Colonic mucosa (tissue), 4 donors: Measurements from ENCODE around the gene RAB6A. TPM values are rescaled to one million over a fixed set of nuclear protein-coding genes. Genes with fewer than 3 reads are reported as not detected.

ENCODE experiments used
- DNase-seq: peaks from one replicate; pipeline ENCODE4 v3.0.0-alpha.2; 2020
- H3K27ac ChIP-seq: fragments of 200-600 bp; one replicate; pipeline ENCODE4 v1.8.0; 2021
- H3K27me3 ChIP-seq: fragments of 200-600 bp; one replicate; pipeline ENCODE4 v1.8.0; 2021
- H3K36me3 ChIP-seq: fragments of 200-600 bp; one replicate; pipeline ENCODE4 v1.8.0; 2021
- H3K4me1 ChIP-seq: fragments of 200-600 bp; one replicate; pipeline ENCODE4 v1.8.0; 2021; ENCODE audit warnings: mild to moderate bottlenecking
- H3K4me3 ChIP-seq: fragments of 200-600 bp; one replicate; pipeline ENCODE4 v1.8.0; 2021
- H3K9ac ChIP-seq, 2 donors: one replicate each; pipeline ENCODE4 v1.7.0; 2013; ENCODE audit warnings: control low read depth in 2 of 2, low read depth in 2 of 2, low read length in 2 of 2
- H3K9me3 ChIP-seq: fragments of 200-600 bp; one replicate; pipeline ENCODE4 v1.8.0; 2021
- intact Hi-C: fragments of 100-400 bp; cut with DNase I; formaldehyde crosslinking; loops from one replicate; pipeline ENCODE4 v1.14.1; 2022
- total RNA-seq, 2 donors: library from RNA; stranded (reverse); fragmentation: NEBNext Ultra II Directional in 1 of 2; extraction: Animal tissue kit (Norgen Biotek cat#: 25700) in 1 of 2; gene quantifications; one replicate each; pipeline ENCODE4 v1.2.1, GENCODE V29; 2021
- TF ChIP-seq, protein P1 (sequence below): fragments of 200-600 bp; IDR thresholded peaks from one replicate; pipeline ENCODE4 v1.8.0; 2022; ENCODE audit warnings: antibody characterized with exemption, mild to moderate bottlenecking
- donor health status: healthy.
- donor health status: DM: no; HTN: no; CAD: no.
- donor health status: DM: no; HTN: no; CAD: no.

The RAB6A gene
- total RNA-seq, 2 donors from 2014 or later: 160 to 198 TPM

GRCh38 chr11:73652046-73652730 is 108.7 kb downstream of the RAB6A start:
- H3K9ac ChIP-seq: no peak overlapping the region
- DNase-seq: peak; percentile 29
- H3K9me3 ChIP-seq: no peaks in the 10 kb centered on the region
- intact Hi-C loops: no loop called here
- TF ChIP-seq, protein P1, sequence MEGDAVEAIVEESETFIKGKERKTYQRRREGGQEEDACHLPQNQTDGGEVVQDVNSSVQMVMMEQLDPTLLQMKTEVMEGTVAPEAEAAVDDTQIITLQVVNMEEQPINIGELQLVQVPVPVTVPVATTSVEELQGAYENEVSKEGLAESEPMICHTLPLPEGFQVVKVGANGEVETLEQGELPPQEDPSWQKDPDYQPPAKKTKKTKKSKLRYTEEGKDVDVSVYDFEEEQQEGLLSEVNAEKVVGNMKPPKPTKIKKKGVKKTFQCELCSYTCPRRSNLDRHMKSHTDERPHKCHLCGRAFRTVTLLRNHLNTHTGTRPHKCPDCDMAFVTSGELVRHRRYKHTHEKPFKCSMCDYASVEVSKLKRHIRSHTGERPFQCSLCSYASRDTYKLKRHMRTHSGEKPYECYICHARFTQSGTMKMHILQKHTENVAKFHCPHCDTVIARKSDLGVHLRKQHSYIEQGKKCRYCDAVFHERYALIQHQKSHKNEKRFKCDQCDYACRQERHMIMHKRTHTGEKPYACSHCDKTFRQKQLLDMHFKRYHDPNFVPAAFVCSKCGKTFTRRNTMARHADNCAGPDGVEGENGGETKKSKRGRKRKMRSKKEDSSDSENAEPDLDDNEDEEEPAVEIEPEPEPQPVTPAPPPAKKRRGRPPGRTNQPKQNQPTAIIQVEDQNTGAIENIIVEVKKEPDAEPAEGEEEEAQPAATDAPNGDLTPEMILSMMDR: no peak
- H3K27ac ChIP-seq: no peak overlapping the region
- peaks cover 3% of the 10 kb centered on the region for H3K4me1 ChIP-seq
- no peaks in the 10 kb centered on the region for H3K36me3 ChIP-seq
- no peak overlapping the region for H3K4me3 ChIP-seq
- no peaks in the 10 kb centered on the region for H3K27me3 ChIP-seq

DNA sequence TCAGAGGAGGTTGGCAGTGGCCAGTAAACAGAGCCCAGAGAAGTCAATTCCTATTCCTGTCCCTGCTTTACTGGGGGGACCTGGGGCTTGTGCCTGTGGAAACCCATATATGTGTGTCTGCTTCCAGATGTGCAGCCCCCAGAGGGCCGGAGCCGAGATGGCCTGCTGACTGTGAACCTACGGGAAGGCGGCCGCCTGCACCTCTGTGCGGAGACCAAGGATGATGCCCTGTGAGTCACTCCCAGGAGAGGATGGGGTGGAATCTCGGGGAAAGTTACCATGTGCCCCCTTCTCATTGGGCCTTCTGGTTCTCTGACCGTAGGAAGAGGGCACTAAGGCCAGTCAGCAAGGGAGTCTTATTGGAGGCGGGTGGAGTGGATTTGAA is 109.2 kb downstream of the RAB6A start:
- no peak overlapping the region for H3K9ac ChIP-seq
- intact Hi-C loops: no loop called here
- no peak for DNase-seq

DNA sequence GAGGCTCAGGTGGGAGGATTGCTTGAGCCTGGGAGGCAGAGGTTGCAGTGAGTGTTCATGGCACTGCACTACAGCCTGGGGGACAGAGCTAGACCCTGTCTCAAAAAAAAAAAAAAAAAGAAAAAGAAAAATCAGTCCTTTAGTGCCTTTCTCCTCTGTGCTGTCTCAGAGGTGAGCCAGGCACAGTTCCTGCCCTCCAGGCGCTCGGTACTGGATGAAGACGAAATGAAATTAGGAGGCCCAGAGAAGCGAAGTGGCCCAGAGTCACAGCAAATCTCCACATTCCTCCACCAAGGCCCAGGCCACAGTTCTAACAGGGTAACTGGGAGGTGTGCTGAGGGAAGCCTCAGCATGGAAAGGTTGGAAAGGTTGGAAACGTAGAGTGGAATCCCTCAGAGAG is 109.6 kb downstream of the RAB6A start:
- H3K9me3 ChIP-seq: no peaks in the 10 kb centered on the region
- no peaks in the 10 kb centered on the region for H3K36me3 ChIP-seq
- H3K9ac ChIP-seq: no peak overlapping the region
- H3K27ac ChIP-seq: no peak overlapping the region
- intact Hi-C loops: no loop called here
- peaks cover 3% of the 10 kb centered on the region for H3K4me1 ChIP-seq
- no peak overlapping the region for H3K4me3 ChIP-seq
- no peaks in the 10 kb centered on the region for H3K27me3 ChIP-seq
- TF ChIP-seq, protein P1: no peak
- DNase-seq: no peak

More for the DNA sequence above, 109.2 kb downstream of the RAB6A start:
- TF ChIP-seq, protein P1: no peak
- no peaks in the 10 kb centered on the region for H3K27me3 ChIP-seq
- H3K4me3 ChIP-seq: no peak overlapping the region
- no peak overlapping the region for H3K27ac ChIP-seq
- no peaks in the 10 kb centered on the region for H3K9me3 ChIP-seq
- H3K4me1 ChIP-seq: peaks cover 3% of the 10 kb centered on the region
- no peaks in the 10 kb centered on the region for H3K36me3 ChIP-seq

GRCh38 chr11:73650400-73650799 is 110.5 kb downstream of the RAB6A start:
- no peak for DNase-seq
- no peak overlapping the region for H3K9ac ChIP-seq
- intact Hi-C loops: no loop called here

DNA sequence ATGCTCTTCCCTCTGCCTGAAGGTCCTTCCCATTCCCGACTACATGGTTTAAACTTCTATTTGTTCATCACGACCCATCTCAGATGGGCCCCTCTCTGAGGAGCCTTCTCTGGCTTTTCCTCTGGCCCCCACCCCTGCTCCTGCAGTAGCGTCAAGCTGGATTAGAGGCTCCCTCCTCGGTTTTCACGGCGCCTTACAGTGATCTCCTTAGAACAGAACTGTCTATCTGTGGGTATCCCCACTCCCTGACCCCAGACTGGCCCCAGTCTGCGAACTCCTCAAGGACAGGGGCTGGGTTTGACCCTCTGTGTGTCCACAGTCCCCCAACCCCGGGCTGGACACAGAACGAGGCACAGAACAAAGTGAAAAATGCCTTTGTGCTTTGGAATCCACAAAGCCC is 111.7 kb downstream of the RAB6A start:
- Histone ChIP-seq H3K27me3 (no peaks in the 10 kb centered on the region), H3K27ac (no peak overlapping the region), H3K9me3 (no peaks in the 10 kb centered on the region), H3K4me1 (peaks cover 3% of the 10 kb centered on the region), H3K4me3 (no peak overlapping the region), H3K9ac (peak overlapping the region in 1 of 2 donors; percentile 41), H3K36me3 (no peaks in the 10 kb centered on the region)
- no peak for DNase-seq
- TF ChIP-seq, protein P1: no peak
- intact Hi-C loops: no loop called here

More at GRCh38 chr11:73650400-73650799, 110.5 kb downstream of the RAB6A start:
- Histone ChIP-seq H3K36me3 (no peaks in the 10 kb centered on the region), H3K27ac (no peak overlapping the region), H3K27me3 (no peaks in the 10 kb centered on the region), H3K4me3 (no peak overlapping the region), H3K9me3 (no peaks in the 10 kb centered on the region), H3K4me1 (peaks cover 3% of the 10 kb centered on the region)
- TF ChIP-seq, protein P1: no peak
